Femur (tissue), 1 donor: Measurements from ENCODE around the gene TFEC.
"Not testable (repeated sequence)": the region's sequence is repeated elsewhere in the genome, so short reads cannot be mapped to it uniquely, and the experiment has no call there.

Source experiments
- DNase-seq: peaks from one replicate; pipeline ENCODE4 v3.0.0-alpha.2; 2017

Gene TFEC

DNA sequence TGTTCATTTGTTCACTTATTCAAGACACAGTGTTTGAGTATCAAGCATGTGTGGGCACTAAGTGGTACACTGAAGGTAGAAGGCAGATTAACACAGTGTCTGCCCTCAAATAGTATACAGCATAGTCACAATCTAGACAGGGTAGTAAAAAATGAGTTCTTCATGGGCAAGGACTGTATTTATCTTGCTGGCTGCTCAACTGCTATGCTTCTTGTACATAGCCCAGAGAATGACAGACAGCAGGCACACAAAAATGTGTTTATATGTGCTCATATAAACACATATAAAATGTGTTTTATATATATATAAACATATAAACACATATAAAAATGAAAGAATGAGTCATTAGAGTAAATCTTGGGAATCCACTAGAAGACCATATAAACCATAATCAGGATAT lies 43.1 kb downstream of the TFEC start:
- no peak for DNase-seq

DNA sequence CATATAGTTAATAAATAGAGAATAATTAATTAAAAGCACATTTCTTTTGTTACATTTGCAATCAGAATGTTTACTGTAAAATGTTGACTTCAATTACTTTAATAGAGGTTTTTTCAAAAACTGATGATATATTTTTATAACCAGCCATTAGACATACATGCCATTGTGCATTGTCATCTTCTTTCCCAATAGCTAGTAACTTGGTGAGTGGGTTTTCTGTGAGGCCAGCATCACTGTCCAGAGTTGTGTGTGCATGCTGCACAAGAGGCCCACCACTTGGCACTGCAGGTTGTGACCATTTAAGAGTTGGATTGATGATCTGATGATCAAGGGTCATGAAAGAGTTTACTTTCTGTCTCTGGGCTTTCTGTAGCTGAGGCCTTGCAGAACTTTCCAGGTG lies 46.5 kb downstream of the TFEC start:
- DNase-seq: no peak

DNA sequence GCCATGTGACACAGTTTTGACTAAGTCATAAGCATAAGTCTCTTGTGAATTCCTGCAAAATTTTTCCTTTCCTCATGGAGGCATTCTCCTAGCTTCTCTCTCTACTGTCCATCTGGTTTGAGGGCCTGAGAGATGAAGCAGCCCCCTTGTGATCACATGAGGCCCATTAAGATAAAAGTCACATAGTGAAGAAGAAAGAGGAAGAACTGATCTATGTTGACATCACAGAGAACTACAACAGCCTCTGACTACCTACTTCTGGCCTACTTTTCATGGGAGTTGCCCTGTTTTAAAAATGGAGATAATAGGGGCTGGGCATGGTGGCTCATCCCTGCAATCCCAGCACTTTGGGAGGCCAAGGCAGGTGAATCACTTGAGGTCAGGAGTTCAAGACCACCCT lies 50.4 kb downstream of the TFEC start:
- DNase-seq: no peak

DNA sequence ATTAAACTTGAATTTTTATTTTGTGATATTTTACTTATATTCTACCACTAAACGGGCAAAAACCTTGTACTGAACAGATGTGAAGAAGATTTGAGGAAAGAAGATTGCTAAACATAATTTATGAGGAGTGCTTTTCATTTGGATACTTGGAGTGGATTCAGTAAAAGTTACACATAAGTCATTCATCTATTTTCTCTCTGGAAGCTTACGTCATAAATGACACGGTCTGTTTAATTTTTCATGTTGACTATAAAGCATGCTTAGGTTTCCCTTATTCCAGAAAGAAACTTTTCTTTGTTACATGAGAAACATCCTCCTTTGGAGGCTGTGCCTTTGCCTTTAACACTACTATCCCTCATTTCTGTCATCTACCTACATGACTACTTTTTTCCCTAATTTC lies 53.9 kb downstream of the TFEC start:
- DNase-seq: no peak

DNA sequence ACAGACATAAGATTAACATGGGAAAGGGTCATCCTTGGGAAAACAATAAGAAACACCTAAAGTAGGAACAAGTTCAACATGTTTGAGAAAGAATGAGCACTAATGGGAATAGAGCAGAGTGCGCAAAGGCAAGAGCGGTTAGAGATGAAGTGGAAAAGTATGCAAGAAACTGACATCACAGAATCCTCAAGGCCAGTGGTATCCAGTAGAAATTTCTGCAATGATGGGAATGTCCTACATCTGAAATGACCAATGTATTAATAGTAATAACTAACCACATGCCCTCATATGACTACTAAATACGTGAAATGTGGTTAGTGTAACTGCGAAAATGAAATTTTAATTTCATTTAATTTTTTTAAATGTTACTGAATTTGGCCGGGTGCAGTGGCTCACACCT lies 54.8 kb downstream of the TFEC start:
- DNase-seq: no peak

DNA sequence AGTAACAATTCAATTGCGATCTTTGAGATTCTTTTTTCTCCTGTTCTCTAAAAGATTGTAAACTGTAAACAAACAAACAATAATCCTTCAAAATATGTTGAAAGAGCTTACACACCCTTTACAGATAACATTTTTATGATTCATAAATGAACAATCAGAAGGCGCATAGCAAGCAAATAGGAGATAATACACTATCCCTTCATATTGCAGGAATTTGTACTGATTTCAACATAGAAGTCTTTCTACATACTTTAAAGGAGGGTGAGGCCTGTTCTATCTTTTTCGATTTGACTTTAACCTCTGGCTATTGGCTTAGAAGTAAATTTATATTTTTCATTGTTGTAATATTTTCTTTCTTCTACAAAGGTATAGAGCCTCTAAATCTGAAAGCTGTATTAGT lies 57.2 kb downstream of the TFEC start:
- no peak for DNase-seq

DNA sequence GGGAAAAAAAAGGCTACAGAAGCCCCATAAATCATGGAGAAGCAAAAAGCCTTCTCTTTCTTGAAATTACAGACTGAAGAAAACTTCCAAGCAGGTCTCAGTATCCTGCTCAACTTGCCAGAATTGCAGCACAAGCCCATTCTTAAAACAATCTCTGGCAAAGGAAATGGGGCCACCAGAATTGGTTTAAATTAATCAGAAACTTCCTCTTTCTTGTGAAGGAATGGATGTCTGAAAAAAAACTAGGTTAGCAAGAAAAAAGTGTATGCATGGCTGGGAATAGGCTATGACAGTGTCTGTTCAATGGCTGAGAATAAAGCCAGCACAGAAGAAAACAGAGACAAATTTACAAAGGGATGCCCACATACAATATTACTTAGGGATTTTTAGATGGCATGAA lies 59.1 kb downstream of the TFEC start:
- DNase-seq: no peak

DNA sequence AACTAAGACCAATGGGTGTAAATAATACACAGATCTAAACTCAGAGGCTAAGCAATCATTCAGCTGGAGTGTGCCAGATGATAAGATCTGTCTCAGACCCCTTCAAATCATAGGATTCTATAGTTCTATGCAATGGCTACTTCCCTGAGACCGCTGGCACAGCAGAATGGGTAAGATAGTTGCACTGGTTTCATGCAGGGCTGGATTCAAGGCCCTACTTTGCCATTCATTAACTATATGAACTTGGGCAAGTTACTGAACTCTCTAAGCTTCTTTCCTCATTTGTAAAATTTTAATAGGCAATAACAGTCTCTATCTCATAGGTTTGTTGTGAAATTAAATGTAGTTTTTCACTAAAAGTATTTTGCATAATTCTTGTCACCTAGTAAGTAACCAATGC lies 62.0 kb downstream of the TFEC start:
- DNase-seq: no peak

DNA sequence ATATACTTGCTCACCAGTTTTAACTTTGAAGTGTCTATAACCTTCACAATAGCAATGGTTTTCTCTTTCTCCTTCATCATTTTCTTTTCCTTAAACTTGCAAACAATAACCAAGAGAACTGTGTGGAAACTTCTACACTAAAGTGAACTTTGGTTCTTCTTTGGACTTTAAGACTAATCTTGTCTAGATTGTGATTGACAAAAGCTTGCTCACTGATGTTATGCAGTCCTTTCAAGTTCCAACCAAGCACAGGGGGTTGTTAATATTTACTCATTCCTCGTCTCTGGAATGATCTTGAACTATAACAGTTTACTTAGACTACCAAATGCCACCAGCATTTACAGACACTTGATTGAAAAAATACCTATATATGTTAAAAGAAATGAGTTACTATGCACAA lies 62.4 kb downstream of the TFEC start:
- no peak for DNase-seq

DNA sequence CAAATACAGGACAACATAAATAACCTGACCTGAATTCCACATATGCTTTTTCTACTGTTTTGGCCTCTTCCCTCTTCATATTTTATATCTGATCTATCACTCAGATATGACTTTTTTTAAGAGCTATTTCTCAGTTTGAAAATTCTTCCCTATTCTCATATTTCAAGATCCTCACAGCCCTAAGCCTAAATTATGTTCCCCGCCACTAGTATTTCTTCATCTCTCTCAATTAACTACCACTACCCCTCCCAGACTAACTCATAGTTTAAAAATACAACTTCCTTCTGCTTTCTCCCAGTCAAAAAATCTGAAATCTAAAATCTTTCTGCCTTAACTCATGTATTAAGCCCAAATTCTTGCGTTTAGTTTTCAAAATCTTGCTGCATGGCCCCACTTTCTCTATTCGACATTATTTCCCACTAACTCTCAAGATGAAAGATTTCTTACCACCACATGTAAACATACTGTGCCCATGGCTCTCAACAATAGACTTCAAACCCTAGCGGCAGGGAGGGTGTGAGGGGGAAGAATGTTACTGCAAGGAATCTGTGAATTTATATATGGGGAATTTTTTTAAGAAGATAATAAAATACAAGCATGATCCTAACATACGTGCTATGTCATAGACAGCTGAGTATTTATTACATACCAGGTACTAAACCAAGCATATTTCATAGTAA lies 64.6 kb downstream of the TFEC start:
- DNase-seq: no peak

DNA sequence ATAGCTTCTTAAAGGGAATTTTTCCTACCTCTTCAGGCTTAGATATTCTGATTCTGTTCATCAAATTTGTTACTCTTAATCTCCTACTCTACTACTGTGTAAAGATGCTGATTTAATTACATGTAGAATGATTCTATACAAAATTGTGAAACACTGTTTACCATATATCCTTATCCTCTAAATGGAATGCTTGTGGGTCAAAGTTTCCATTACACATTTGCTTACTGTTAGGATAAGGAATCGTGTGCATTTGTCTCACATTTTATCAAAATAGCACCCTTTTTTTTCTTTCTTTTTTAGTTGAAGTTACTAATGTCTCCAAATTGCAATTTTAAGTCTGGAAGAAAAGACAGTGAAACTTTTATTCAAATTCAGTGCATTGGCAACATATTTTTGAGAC lies 65.3 kb downstream of the TFEC start:
- DNase-seq: no peak

DNA sequence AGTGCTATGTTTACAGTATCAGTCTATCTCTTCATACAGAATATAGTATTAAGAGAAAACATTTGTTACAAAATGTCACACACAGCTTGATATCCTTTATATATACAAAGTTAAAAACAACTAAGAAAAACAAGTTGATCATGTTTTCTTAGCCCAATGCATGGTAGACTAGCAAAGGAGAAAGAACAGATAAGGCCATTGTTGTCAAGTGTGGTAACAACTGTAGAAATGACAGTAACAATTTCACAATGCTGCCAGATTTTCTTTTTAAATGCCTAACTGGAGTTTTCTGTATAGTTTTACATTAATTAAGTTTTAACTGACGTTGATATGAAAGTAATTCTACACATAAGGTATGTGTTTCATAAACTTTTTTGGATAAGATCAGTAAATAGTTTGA lies 65.8 kb downstream of the TFEC start:
- no peak for DNase-seq

DNA sequence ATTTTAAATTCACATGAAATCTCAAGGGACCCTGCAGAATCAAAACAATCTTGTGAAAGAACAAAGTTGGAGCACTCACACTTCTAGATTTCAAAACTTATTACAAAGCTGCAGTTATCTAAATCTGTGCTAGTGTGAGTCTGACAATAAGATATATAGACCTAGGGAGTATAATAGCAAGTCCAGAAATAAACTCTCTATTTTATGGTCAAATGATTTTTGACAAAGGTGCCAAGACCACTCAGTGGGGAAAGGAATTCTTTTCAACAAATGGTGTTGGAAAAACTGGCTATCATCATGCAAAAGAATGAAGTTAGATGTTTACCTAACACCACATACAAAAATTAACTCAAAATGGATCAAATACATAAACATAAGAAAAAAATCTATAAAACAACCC lies 68.2 kb downstream of the TFEC start:
- DNase-seq: no peak

DNA sequence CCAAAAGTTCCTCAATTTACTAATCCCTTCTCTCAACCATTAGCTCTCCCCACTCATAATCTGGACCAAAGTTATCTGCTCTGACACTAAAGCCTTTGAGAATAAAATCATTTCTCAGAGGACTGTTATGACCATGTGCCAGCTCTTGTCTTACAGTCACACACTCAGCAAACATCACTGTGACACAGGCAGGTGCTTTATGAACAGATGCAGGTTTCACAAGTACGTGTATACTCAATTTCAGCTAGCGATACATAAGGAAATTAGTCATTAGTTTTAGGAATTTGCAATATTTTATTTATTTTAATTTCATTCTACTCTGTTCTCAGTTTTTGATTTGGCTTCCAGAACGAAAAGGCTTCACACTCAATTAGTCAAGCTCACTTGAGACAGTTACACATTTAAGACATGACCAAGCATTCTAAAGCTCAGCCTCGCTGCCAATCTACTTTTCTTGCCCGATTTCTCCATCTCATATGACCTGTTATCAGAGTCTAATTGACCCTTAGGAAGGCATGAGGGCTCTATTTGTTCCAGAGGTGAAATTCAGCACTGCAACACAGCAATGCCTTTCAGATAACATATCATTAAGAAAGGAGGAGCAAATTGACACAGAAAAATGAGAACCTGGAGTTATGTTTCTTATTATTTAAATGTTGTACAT lies 76.8 kb downstream of the TFEC start:
- DNase-seq: no peak

DNA sequence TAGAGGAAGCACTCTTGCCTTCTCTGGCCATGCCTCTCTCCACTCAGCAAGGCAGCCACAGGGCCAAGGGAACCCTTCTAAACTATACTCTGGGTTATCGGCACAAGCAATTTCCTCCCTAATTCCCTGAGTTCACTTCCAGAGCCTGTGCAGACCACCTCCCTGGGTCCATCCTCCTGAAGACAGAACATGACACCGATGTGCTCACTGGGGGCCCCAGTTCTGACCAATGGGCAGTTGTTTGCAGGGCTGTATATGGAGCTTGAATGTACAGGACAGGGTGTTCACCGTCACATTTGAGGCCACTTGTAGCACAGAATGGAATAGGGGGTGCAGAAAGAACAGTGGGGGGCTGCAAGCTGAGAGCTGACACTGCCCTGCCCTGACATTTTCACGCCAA lies 77.7 kb downstream of the TFEC start:
- DNase-seq: no peak

DNA sequence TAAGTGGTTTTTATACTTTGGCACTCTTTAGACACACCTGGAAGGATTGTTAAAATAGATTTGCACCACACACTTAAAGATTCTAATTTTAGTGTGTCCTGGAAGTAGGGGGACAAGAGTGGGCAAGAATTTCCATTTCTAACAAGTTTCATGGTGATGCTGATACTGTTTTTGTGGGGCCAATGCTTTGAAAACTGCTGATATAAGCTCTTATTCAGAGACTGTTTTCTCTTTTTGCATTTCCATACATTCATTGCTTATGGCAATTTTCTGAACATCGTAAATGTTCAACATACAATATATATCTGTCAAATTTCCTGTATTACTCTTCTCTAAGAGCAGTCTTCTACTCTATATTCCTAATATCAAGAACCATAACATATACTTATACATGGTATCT lies 79.0 kb downstream of the TFEC start:
- DNase-seq: no peak

DNA sequence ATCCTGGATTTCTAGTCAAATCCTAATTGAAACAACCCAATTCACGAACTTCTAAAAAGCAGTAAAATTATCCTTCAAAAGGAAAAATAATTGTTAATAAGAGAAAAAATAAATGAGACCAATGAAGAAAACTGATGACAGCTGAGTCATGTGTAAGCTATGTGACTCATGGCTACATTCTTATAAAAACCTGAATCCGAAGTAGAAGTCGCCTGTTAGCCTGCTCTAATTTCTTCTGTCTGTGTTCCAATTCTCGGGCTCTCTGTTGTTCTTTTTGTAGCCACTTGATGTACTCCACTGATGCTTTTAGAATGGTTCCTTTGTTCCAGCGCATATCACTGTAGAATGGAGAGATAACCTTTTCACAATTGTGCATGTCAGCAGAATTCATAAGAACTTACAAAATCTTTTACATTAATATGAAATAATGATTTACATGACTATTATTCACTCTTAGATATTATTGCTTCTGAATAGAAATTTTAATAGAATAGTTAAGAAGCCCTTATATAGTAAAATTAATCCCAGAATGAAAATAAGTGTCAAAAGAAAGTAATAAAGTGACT lies 88.8 kb downstream of the TFEC start:
- no peak for DNase-seq

DNA sequence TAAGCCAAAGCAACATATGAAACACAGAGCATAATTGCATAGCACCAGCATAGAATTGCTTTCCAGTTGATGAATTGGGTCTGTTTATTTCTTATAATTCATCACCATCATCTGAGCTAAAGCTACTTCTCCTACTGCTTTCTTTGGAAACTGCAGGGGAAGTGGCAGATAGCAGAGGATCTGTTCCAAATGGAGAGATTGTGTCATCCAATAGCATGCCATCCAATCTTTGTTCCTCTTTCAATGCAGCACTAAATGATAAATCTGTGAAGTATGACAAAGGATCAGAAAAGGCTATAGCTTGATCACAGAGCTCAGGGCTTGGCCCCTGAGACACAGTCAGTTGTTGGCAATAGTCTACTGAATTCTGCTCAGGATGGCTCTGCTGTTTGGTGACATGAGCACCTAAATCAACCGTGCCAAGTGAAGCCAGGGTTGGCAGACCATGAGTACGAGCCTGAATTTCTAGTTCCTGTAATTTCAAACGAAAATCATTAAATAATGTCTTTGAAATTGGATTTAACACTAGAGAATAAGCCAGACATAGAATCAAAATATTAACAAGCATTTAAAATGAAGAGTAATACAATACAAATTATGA lies 90.0 kb downstream of the TFEC start:
- no peak for DNase-seq

DNA sequence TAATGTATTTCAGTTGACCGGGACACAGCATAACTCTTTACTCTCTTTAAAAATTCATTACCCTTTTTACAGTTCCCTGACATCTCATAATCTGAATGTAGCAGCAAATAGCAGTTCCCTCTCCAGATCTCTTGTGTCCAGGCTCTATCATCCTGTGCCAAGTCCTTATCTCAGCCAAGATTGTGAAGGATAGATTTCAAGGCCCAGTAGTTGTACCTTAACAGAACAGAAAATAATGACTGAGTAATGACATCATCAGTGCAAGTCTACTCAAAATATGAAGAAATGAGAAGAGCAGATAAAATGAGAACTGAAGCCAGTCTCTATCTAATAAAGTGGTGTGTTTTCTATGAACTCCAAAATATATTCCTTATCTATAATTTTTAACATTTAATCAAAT lies 92.6 kb downstream of the TFEC start:
- DNase-seq: no peak

DNA sequence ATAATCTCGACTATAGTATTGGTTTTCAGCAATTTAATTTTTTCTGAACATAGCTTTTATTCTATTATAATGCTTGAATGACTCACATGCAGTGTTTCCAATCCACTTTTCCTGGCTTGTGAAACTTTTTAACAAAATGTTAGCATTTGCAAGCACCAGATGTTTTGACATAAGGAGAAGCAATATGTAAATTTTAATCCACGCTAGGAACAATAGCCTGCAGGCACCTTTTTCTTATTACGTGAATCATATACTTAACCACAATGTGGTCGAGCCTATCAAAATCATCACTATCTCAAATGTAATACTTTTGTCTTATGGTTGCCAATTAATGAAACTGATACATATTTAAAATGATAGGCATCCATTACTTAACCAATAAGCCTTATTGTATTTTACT lies 97.1 kb downstream of the TFEC start:
- DNase-seq: no peak

DNA sequence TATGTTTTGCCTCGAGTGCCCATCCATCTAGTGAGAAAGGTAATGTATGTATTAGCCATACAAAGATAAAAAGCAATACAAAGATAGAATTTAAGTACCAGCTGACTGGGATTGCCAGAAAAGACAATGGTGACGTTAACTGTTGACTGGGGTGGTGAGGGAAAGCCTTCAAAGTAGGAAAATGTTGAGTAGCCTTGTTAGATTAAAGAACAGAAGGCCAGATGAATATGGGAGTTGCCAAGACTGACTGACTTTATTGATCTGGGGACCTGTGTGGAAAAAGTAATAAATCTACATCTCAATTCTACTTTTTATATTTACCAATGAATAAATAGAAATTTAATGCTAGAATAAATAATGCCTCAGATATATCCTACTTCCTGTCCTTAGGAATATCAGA lies 97.7 kb downstream of the TFEC start:
- DNase-seq: no peak

DNA sequence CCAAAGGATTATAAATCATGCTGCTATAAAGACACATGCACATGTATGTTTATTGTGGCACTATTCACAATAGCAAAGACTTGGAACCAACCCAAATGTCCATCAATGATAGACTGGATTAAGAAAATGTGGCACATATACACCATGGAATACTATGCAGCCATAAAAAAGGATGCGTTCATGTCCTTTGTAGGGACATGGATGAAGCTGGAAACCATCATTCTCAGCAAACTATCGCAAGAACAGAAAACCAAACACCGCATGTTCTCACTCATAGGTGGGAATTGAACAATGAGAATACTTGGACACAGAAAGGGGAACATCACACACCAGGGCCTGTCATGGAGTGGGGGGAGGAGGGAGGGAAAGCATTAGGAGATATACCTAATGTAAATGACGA lies 100.4 kb downstream of the TFEC start:
- not testable (repeated sequence) for DNase-seq

DNA sequence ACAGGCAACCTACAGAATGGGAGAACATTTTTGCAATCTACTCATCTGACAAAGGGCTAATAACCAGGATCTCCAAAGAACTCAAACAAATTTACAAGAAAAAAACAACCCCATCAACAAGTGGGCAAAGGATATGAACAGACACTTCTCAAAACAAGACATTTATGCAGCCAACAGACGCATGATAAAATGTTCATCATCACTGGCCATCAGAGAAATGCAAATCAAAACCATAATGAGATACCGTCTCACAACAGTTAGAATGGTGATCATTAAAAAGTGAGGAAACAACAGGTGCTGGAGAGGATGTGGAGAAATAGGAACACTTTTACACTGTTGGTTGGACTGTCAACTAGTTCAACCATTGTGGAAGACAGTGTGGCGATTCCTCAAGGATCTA lies 100.8 kb downstream of the TFEC start:
- DNase-seq: not testable (repeated sequence)

DNA sequence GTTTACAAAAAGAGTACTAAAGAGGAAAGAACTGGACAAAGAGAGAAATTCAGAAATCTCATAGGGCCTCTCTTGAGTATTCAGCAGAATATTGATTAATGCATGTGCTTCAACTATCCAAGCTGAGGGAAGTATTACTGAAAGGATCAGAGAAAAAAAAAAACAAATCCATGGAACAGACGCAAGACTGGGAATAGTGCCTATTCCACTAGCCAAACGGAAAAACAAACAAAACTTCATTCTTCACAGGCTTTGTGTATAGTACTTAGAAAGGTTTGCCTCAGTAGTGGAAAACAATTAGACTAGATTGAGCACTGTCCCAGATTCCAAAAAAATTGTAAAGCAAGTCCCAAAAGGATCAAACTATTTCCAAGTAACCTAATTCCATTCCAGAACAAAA lies 106.2 kb downstream of the TFEC start:
- DNase-seq: no peak
